GM18511 (cell line): ENCODE data around the gene OMA1.

Experiments
- ATAC-seq: cut with Tn5 transposase; IDR thresholded peaks from one replicate; pipeline ENCODE4 v1.9.1; 2021; ENCODE audit warnings: mild to moderate bottlenecking, moderate library complexity; ENCODE audit not compliant: unreplicated experiment

The OMA1 gene

DNA sequence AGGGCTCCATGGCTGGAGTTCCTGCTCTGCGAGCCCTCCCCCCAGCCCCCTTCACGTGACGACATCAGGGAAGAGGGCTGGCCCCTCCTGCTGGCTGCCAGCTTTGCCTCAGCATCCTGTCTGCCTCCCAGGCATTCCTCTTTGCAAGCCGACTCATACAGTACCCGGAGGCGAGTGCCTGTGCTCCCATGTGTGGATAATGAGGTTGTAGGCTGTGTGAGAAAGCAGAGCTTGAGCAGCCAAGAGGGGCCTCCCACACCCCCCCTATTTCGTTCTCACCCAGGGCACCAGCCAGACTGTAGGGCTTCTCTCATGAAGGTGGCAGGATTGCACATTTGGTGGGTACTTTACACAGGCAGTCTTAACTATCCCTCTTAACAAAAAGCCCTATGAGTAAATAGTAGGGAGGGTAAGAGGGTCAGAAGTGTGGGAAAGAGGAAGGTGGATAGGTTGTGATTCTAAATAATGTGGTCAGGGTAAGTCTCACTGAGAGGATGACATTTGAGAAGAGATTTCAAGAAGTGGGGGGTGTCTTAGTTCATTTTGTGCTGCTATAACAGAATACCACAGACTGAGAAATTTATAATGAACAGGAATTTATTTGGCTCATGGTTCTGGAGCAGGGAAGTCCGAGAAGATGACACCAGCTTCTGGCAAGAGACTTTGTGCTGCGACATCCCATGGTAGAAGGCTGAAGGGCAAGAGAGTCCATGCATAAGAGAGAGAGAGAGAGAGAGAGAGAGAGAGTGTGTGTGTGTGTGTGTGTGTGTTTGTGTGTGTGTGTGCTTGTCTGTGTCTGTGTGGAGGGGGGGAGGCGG, 113.5 kb downstream of the OMA1 start:
- ATAC-seq: no peak

DNA sequence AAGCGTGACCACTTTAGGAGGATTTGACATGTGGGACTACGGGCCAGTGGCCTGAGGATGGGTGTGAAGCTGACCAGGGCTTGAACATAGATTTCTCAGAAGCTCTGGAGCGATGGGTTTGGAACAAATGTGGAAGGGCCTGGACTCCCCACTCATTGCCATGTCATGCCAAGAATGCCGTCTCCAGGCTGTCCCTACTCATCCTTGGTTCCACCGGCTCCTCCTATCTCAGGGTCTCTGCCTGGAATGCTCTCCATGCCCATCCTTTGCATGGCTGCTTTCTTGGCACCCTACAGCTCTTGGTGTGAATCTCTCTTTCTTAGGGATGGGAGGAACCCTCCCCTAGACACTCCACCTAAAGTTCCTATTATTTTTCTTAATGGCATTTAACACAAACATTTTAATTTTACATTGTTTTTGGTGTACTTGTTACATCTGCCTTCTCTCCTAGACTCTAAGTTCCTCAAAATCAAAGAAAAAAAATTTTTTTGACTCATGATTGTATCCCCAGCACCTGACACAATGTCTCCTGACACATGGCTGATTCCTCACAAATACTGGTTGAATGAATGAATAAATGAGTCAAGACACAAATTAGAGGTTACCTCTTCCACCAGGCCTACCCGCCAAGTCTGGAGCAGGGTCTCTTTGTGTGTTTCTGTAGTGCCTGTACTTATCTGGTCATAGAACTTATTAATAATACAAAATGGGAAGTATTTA, 114.5 kb downstream of the OMA1 start:
- ATAC-seq: no peak
